GM19467 (cell line): ENCODE data around the gene DBR1.

Experiments used
- ATAC-seq: cut with Tn5 transposase; IDR thresholded peaks from one replicate; pipeline ENCODE4 v1.9.1; 2021; ENCODE audit warnings: mild to moderate bottlenecking, moderate library complexity; ENCODE audit not compliant: unreplicated experiment

Gene DBR1

GRCh38 chr3:138124706-138125355 is 49.9 kb downstream of the DBR1 start:
- ATAC-seq, result no peak

DNA sequence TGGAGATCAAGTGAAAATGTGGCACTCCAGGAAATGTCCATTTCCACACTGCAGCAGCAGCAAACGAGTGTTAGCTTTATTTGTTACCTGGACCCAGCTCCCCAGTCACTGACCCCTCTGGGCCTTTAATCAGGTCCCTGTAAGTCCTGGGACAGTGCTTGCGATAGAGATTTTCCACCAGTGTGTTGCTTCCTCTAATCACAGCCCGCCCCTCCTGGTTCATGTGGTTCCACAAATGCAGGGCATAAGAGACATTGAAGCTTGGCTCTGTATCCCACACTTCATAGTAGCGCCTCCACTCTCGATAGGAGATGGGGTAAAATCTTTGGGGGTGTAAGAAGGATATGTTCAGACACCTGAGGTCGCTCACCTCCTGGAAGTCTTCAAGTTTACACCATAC is 50.5 kb downstream of the DBR1 start:
- ATAC-seq, result no peak

GRCh38 chr3:138119423-138119766 is 55.3 kb downstream of the DBR1 start:
- no peak for ATAC-seq

GRCh38 chr3:138118612-138119422 is 55.9 kb downstream of the DBR1 start:
- peak; percentile 64 for ATAC-seq

DNA sequence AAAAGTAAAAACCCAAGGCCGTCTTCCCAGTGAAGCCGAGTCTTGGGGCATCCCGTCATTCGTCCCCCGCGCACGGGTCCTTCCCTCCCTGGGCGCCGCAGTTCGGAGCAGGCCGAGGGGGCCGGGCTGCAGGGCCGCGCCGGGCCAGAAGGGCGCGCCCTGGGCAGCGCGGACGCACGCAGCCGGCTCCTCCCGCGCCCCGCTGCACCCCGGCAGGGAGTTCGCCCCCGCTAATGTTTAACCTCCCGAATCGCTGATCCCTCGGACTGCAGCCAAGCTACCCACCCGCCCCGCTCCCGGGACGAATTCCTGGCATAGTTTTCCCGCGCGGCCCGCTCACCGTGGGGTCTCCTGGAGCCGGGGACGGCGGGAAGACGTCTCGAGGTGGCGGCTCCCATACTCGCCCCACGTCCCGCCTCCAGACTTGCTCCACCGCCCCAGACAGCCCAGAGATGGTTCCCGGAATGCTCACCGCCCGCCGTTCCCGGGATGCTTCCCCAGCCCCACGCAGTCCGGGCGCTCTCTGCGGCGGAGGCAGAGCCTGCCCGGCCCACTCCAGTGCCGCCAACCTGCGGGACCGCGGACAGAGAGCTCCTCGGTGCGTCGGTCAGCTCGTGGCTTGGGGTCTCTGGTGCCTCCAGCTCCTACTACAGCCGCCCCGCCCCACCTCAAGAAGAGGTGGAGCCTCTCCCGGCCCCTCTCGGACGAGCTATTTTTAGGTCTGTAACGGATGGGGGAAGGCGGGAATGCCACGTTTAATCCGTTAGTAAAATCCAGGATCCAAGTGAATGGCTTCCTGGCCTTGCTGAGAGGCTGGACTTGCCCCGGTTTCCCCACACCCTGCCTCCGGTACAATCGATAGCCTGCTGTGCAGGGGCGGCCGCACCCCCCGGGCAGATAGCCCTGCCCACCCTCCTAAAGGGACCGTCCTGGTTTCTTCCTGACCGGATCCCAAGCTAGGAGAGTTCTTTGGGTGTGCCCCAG is 59.4 kb downstream of the DBR1 start, which contains the start of gene DZIP1L:
DZIP1L (minus strand) TSS at position 621 of the 984 bp plus-strand sequence. CDS start 11,637 bp downstream, outside the sequence.
- ATAC-seq, result peak; percentile 78

DNA sequence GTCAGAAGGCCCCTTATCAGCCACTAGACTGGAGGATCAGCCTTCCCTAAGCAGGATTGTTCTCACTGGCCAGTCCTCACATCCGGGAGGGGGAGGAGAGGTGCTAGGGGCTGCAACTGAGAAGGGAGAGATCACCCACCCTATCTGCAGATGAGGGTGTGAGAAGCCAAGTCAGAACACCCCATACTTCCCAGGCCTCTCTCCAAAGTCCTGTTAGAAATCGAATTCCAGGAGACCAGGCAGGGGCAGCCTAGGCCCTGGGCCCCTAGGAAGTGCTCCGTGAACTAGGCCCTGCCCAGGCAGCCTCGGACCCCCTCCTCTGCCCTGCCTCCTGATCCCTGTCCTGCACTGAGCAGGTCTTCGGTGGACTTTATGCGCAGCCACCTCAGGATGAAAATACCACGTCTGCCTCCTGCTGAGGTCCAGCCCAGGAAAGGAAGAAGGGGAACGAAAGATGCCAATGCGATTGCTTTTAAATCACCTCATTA is 60.2 kb downstream of the DBR1 start:
- no peak for ATAC-seq

GRCh38 chr3:138113326-138113725 is 61.4 kb downstream of the DBR1 start:
- no peak for ATAC-seq

DNA sequence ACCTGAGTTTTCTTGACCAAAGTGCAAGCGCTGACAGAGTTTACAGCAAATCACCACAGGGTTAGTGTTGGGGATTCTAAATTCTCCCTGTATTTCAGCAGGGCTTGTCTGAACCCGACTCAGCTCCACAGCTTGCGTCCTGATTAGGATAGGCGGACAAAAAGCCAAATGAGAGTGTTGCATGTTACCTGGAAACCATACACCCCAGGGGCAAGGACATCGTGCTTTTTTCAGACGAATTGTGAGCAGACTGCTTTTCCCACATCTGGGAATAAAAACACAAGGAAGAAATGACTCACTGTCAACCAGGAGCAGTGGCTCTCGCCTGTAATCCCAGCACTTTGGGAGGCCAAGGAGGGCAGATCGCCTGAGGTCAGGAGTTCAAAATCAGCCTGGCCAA is 62.4 kb downstream of the DBR1 start:
- ATAC-seq, result no peak
